HL-60 (cell line): Measurements from ENCODE around the gene TEX48.

Experiments used
- DNase-seq, 2 experiments: peaks; one replicate each; pipeline ENCODE4 v3.0.0-alpha.2; 2010 to 2020; ENCODE audit warnings: low read depth in 1 of 2, low spot score in 1 of 2
- H3K27ac ChIP-seq: fragments of 250-450 bp; sonication (Bioruptor Pico); replicated peaks from 2 replicates; pipeline ENCODE4 v1.5.1; 2020; ENCODE audit warnings: mild to moderate bottlenecking, moderate library complexity
- H3K27me3 ChIP-seq: fragments of 250-450 bp; sonication (Bioruptor Pico); 2 replicates; pipeline ENCODE4 v1.5.1; 2021; ENCODE audit warnings: mild to moderate bottlenecking, moderate library complexity; ENCODE audit not compliant: insufficient read depth, poor library complexity, severe bottlenecking
- H3K4me3 ChIP-seq: replicated peaks from 2 replicates; pipeline ENCODE4 v1.5.1; 2011; ENCODE audit warnings: mild to moderate bottlenecking, control low read depth, low read length; ENCODE audit not compliant: insufficient read depth
- GABPA ChIP-seq: IDR thresholded peaks from 2 replicates; pipeline ENCODE4 v1.6.1; 2012; ENCODE audit warnings: low read depth
- POLR2AphosphoS5 ChIP-seq: IDR thresholded peaks from 2 replicates; pipeline ENCODE4 v1.6.1; 2012; ENCODE audit warnings: low read depth
- SPI1 ChIP-seq: IDR thresholded peaks from 2 replicates; pipeline ENCODE4 v1.6.1; 2012; ENCODE audit warnings: low read depth, mild to moderate bottlenecking, borderline replicate concordance
- TF ChIP-seq, protein P1 (sequence below): IDR thresholded peaks from 2 replicates; pipeline ENCODE4 v1.6.1; 2012; ENCODE audit warnings: low read depth; ENCODE audit not compliant: insufficient replicate concordance
- TF ChIP-seq, protein P2 (sequence below): IDR thresholded peaks from one replicate; pipeline ENCODE4 v1.5.1; 2011; ENCODE audit warnings: low read length, control low read depth, inconsistent platforms; ENCODE audit not compliant: insufficient read depth

TEX48 gene

DNA sequence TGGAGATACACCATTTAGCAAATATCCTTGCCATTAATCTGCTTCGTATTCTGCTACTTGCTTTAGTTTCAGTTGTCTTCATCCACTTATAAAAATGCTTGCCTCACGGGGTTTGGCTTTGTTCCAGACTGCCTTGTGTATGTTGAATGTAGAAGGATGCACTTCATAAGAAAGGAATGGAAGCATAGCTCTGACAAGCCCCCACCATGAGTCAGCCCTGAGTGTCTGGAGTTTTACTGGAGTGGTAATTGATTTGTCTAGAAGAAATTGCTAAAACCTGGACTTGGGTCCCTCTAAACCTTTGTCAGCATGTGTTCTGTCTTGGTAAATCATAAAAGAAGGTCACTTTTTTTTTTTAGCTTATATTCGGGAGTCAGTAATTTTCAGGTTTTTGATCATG lies 4.6 kb downstream of the TEX48 start:
- DNase-seq: no peak
- no peak overlapping the region for H3K4me3 ChIP-seq
- no peak overlapping the region for H3K27ac ChIP-seq
- peaks cover 2% of the 10 kb centered on the region for H3K27me3 ChIP-seq
- TF ChIP-seq SPI1 (no peak), GABPA (no peak)
- TF ChIP-seq, protein P1, sequence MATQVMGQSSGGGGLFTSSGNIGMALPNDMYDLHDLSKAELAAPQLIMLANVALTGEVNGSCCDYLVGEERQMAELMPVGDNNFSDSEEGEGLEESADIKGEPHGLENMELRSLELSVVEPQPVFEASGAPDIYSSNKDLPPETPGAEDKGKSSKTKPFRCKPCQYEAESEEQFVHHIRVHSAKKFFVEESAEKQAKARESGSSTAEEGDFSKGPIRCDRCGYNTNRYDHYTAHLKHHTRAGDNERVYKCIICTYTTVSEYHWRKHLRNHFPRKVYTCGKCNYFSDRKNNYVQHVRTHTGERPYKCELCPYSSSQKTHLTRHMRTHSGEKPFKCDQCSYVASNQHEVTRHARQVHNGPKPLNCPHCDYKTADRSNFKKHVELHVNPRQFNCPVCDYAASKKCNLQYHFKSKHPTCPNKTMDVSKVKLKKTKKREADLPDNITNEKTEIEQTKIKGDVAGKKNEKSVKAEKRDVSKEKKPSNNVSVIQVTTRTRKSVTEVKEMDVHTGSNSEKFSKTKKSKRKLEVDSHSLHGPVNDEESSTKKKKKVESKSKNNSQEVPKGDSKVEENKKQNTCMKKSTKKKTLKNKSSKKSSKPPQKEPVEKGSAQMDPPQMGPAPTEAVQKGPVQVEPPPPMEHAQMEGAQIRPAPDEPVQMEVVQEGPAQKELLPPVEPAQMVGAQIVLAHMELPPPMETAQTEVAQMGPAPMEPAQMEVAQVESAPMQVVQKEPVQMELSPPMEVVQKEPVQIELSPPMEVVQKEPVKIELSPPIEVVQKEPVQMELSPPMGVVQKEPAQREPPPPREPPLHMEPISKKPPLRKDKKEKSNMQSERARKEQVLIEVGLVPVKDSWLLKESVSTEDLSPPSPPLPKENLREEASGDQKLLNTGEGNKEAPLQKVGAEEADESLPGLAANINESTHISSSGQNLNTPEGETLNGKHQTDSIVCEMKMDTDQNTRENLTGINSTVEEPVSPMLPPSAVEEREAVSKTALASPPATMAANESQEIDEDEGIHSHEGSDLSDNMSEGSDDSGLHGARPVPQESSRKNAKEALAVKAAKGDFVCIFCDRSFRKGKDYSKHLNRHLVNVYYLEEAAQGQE: no peak

DNA sequence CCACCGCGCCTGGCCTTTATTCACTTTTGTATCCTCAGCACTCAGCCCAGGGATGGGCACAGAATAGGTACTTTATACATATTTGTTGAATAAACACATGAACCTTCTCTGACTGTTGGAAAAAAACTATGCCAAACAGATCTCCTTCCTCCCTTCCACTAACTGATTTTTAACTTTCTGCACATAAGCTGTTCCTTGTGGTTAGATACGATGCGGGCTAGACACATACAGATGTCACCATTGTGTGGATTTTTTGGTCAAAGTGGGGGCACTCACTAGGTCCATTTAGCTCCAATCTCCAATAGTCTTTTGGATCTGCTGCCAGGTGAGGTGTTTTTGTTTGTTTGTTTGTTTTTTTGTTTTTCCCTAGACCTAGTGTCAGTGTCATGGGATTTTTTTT lies 5.1 kb downstream of the TEX48 start:
- Histone ChIP-seq H3K27ac (no peak overlapping the region), H3K27me3 (peaks cover 2% of the 10 kb centered on the region), H3K4me3 (no peak overlapping the region)
- DNase-seq: no peak
- no peak for TF ChIP-seq SPI1
- no peak for TF ChIP-seq GABPA
- TF ChIP-seq, protein P1: no peak
- no peak for TF ChIP-seq POLR2AphosphoS5
- TF ChIP-seq, protein P2, sequence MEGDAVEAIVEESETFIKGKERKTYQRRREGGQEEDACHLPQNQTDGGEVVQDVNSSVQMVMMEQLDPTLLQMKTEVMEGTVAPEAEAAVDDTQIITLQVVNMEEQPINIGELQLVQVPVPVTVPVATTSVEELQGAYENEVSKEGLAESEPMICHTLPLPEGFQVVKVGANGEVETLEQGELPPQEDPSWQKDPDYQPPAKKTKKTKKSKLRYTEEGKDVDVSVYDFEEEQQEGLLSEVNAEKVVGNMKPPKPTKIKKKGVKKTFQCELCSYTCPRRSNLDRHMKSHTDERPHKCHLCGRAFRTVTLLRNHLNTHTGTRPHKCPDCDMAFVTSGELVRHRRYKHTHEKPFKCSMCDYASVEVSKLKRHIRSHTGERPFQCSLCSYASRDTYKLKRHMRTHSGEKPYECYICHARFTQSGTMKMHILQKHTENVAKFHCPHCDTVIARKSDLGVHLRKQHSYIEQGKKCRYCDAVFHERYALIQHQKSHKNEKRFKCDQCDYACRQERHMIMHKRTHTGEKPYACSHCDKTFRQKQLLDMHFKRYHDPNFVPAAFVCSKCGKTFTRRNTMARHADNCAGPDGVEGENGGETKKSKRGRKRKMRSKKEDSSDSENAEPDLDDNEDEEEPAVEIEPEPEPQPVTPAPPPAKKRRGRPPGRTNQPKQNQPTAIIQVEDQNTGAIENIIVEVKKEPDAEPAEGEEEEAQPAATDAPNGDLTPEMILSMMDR: no peak

DNA sequence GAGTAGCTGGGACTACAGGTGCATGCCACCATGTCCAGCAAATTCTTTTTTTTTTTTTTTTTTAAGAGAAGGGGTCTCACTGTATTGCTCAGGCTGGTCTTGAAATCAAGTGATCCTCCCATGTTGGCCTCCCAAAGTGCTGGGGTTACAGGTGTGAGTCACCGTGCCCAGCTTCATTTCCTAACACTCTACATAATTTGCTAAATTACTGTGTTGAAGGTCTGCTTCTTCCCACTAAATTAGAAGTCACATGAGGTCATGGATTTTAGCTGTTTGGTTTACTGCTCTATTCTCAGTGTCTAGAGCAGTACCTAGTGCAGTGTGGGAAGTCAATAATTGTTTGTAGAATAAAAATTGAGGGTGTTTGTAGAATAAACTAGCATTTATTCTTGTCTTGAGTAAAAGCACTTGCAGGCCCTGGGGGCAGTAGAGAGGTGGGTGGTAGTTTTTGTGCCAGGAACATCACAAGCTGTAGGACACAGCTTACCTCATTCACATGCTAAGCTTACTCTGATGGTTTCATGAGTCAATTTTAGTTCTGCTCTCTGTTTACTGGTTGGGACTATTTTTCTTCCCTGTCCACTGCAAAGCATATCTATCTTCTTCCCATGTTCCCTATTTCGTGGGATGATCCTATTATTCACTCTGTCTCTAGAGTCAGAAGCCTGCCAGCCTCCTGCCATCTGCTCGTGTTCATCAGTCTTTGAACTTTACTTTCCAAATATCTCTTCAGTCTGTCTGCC lies 7.0 kb downstream of the TEX48 start:
- no peak for DNase-seq

More for the DNA sequence above, 7.0 kb downstream of the TEX48 start:
- Histone ChIP-seq H3K27me3 (peaks cover 2% of the 10 kb centered on the region), H3K4me3 (no peak overlapping the region), H3K27ac (no peak overlapping the region)
- TF ChIP-seq, protein P1: no peak
- TF ChIP-seq, protein P2: no peak
- TF ChIP-seq GABPA (no peak), SPI1 (no peak), POLR2AphosphoS5 (no peak)
